ENCODE data around the gene CHD9. TPM values are rescaled to one million over a fixed set of nuclear protein-coding genes. Genes with fewer than 3 reads are reported as not detected.

CHD9 gene
- total RNA-seq, 2 donors from 2014 or later = 38.1 to 58.7 TPM

GRCh38 chr16:53232826-53233529, 178.2 kb downstream of the CHD9 start:
- H3K27ac ChIP-seq = no peak overlapping the region

GRCh38 chr16:53234836-53235235, 180.0 kb downstream of the CHD9 start:
- H3K4me1 ChIP-seq = no peaks in the 10 kb centered on the region
- intact Hi-C loops (cut with DNase I) = no loop called here
- H3K36me3 ChIP-seq (replicated peaks in 1 of 2; ENCODE audit: insufficient read depth in 1 of 2, low read depth in 2 of 2) = peaks cover 1 to 29% of the 10 kb centered on the region in 2 donors
- H3K9me3 ChIP-seq = no peaks in the 10 kb centered on the region
- no peak for ATAC-seq
- 79 to 85% methylated on average over 2 of the region's 2 CpGs for WGBS, 2 donors
- TF ChIP-seq CTCF (IDR thresholded peaks at IDR 0.05) (no peak), POLR2A (IDR thresholded peaks at IDR 0.05) (no peak)
- DNase-seq = no peak
- H3K27ac ChIP-seq = no peak overlapping the region
- no peaks in the 10 kb centered on the region for H3K27me3 ChIP-seq
- H3K4me3 ChIP-seq = no peak overlapping the region

More at GRCh38 chr16:53232826-53233529, 178.2 kb downstream of the CHD9 start:
- ATAC-seq = no peak
- Histone ChIP-seq H3K27me3 (no peaks in the 10 kb centered on the region), H3K4me3 (no peak overlapping the region), H3K4me1 (no peaks in the 10 kb centered on the region), H3K36me3 (replicated peaks in 1 of 2; ENCODE audit: insufficient read depth in 1 of 2, low read depth in 2 of 2) (peaks cover 5 to 32% of the 10 kb centered on the region in 2 donors), H3K9me3 (no peaks in the 10 kb centered on the region)
- WGBS, 2 donors = 83% methylated on average over 3 of the region's 3 CpGs
- intact Hi-C loops (cut with DNase I) = no loop called here
- no peak for DNase-seq
- TF ChIP-seq POLR2A (IDR thresholded peaks at IDR 0.05) (no peak), CTCF (IDR thresholded peaks at IDR 0.05) (no peak)

- Histone ChIP-seq H3K27me3 (no peaks in the 10 kb centered on the region), H3K27ac (no peak overlapping the region), H3K36me3 (replicated peaks in 1 of 2; ENCODE audit: insufficient read depth in 1 of 2, low read depth in 2 of 2) (peaks cover 0 to 22% of the 10 kb centered on the region in 2 donors), H3K9me3 (no peaks in the 10 kb centered on the region), H3K4me1 (no peaks in the 10 kb centered on the region), H3K4me3 (no peak overlapping the region)
- DNase-seq (no peak), ATAC-seq (no peak)
- intact Hi-C loops (cut with DNase I) = no loop called here
- WGBS, 2 donors = 90 to 91% methylated on average over 3 of the region's 3 CpGs
- TF ChIP-seq CTCF (IDR thresholded peaks at IDR 0.05) (no peak), POLR2A (IDR thresholded peaks at IDR 0.05) (no peak)
Observed at GRCh38 chr16:53235851-53236250, 181.1 kb downstream of the CHD9 start.

- no peak for ATAC-seq
- TF ChIP-seq CTCF (IDR thresholded peaks at IDR 0.05) = no peak
- TF ChIP-seq POLR2A (IDR thresholded peaks at IDR 0.05) = no peak
Observed at GRCh38 chr16:53249331-53249730, 194.5 kb downstream of the CHD9 start.

GRCh38 chr16:53257001-53257400, 202.2 kb downstream of the CHD9 start:
- Histone ChIP-seq H3K9me3 (no peaks in the 10 kb centered on the region), H3K4me1 (no peaks in the 10 kb centered on the region), H3K36me3 (replicated peaks in 1 of 2; ENCODE audit: insufficient read depth in 1 of 2, low read depth in 2 of 2) (peaks cover 8 to 9% of the 10 kb centered on the region in 2 donors), H3K4me3 (no peak overlapping the region), H3K27me3 (no peaks in the 10 kb centered on the region), H3K27ac (no peak overlapping the region)
- DNase-seq (no peak), ATAC-seq (no peak)
- TF ChIP-seq POLR2A (IDR thresholded peaks at IDR 0.05) = no peak
- WGBS, 2 donors = 88 to 99% methylated on average over 2 of the region's 2 CpGs
- intact Hi-C loops (cut with DNase I) = no loop called here

More at GRCh38 chr16:53249331-53249730, 194.5 kb downstream of the CHD9 start:
- intact Hi-C loops (cut with DNase I) = no loop called here
- WGBS, 2 donors = 41 to 51% methylated on average over 1 of the region's 1 CpG
- Histone ChIP-seq H3K27ac (no peak overlapping the region), H3K36me3 (replicated peaks in 1 of 2; ENCODE audit: insufficient read depth in 1 of 2, low read depth in 2 of 2) (peaks cover 0 to 21% of the 10 kb centered on the region in 2 donors), H3K4me3 (no peak overlapping the region), H3K27me3 (no peaks in the 10 kb centered on the region), H3K9me3 (no peaks in the 10 kb centered on the region), H3K4me1 (no peaks in the 10 kb centered on the region)
- DNase-seq = no peak
